ENCODE data around the gene PPIL1.

PPIL1 gene

GRCh38 chr6:36833182-36833789, 41.3 kb downstream of the PPIL1 start:
- no peak for DNase-seq

DNA sequence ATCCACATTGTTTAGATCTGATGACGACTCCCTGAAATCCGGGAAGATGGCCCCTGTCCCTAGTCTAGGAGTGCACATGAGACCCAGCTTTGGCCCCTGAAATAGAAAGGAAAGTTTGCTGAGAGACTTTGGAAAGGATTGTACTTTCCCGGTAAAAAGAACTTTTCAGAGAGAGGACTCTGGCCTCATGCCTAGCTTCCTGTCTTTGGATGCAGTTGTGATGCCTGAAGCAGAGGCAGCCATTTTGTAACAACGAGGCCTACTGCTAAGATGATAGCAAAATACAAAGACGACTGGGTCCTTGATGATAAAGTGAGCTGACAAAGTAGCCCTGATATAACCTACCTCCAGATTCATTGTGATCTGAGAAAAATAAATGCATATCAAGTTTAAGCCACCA, 42.3 kb downstream of the PPIL1 start:
- DNase-seq = no peak

- DNase-seq = no peak
Observed at GRCh38 chr6:36830577-36830976, 44.0 kb downstream of the PPIL1 start.

GRCh38 chr6:36829919-36830544, 44.6 kb downstream of the PPIL1 start:
- DNase-seq = no peak

- DNase-seq = no peak
Observed at GRCh38 chr6:36827261-36828079, 47.1 kb downstream of the PPIL1 start.

- no peak for DNase-seq
Observed at GRCh38 chr6:36826520-36827227, 47.9 kb downstream of the PPIL1 start.

GRCh38 chr6:36825994-36826393, 48.6 kb downstream of the PPIL1 start:
- no peak for DNase-seq

- DNase-seq = no peak
Observed at GRCh38 chr6:36825452-36825851, 49.2 kb downstream of the PPIL1 start.

- no peak for DNase-seq
Observed at GRCh38 chr6:36824253-36824652, 50.4 kb downstream of the PPIL1 start.

GRCh38 chr6:36823421-36824096, 51.0 kb downstream of the PPIL1 start:
- DNase-seq = no peak

DNA sequence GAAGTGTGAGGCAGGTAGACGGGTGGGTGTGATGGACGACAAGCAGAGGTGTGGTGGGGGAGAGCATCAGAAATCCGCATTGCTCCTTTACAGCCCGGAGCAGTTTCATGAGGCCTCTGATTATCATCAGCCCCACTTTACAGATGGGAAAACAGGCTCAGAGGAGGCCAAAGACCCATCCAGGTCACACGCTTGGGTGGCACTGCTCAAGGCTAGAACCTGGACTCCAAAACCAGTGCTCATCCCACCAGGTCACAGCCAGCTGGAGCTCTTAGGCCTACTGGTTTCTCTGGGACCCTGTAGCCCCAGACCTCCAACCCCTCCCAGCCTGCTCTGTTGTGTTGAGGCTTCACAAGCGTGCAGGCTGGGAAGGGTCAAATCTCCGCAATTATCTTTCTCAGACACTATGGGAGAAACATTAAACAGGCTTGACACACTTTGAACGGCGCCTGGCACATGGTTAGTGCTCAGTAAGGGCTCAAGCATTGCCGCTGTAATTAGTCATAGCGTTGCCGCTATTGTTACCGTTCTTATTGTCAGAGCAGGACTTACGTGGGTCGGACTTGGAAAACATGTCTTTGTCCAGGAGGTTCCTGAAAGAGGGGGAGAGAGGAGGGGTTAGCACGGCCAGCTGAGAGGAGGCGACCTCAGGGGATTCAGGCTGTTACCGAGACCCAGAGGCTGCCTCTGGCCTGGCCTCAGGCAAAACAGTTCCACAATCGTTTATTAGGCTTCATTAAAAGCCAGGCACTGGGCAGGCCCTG, 51.9 kb downstream of the PPIL1 start:
- no peak for DNase-seq

DNA sequence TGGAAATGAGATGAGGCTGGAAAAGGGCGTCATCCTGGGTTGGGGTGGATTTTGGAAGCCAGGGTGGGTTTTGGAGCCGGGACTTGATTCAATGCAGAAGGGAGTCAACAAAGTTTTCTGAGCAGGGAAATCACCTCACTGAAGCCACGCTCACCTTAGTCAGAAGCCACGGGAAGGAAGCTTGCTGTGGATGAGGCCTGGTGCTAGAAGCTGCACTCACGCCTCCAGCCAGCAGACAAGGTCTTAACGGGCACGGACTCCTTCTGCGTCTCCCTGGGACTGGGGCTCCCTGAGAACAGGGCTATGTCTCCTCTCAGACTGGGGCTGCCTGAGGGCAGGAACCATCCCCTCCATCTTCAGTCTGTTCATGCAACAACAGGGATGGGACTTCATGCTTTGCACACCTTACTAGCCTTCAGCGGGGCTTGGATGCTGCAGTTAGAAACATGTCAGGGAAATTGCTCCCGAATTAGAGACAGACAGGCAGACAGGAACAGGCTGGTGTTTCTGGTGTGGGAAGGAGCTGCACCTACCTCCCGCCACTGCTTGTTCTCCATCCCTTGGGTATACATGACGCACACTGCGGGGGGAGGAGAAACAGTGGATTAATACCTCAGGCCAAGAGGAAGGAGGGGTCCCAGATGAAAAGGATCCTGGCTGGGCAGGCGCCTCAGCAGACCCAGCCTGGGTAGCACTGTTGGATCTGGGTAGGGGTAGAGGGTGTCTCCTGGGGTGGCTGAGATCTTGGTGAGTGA, 52.8 kb downstream of the PPIL1 start:
- DNase-seq = no peak

DNA sequence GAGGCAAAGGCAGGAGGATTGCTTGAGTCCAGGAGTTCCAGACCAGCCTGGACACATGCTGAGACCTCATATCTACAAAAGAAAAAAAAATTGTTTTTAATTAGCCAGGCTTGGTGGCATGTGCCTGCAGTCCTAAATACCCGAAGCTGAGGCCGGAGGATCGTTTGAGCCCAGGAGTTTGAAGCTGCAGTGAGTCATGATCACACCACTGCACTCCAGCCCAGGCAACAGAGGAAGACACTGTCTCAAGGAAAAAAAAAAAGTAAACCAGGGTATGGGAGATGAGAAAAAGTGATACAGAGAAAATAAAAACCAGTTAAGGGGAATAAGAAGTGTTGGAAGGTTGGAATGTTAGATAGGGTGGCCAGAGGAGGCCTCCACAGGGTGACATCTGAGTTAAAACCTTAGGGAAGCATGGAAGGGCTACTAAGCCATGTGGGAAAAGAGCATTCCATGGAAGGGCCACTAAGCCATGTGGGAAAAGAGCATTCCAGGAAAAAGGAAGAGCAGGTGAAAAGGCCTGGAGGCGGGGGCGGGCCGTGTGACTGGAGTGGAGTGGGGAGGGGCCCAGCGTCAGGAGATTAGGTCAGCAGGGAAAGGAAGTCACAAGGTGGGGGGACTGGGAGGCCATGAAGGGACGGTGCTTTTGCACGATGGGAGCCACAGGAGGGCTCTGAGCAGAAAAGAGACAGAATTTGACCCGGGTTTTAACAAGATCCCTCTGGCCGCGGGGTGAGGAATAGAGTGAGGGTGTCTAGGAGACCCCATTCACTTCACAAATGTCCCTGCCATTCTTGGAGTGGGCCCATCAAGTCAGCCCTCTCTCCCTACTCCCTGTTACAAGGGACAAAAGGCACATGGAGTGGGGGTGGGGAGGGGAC, 53.7 kb downstream of the PPIL1 start:
- no peak for DNase-seq

DNA sequence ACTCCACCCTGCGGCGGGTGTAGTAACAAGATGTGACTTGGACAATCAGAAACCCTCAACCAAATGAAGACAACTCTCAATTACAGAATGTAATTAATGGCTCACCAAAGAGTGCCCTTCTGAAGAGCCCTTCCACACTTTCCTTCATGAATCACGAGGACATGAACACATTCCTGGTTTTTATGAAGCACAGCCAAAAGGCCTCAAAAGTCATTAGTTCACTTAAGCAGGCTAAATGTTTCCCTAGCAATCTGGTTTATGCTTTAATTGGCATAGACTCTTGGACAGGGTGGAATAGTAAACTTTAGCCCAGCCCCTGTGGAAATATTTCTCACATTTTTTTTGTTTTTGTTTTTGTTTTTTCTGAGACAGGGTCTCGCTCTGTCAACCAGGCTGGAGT, 55.8 kb downstream of the PPIL1 start:
- no peak for DNase-seq

DNA sequence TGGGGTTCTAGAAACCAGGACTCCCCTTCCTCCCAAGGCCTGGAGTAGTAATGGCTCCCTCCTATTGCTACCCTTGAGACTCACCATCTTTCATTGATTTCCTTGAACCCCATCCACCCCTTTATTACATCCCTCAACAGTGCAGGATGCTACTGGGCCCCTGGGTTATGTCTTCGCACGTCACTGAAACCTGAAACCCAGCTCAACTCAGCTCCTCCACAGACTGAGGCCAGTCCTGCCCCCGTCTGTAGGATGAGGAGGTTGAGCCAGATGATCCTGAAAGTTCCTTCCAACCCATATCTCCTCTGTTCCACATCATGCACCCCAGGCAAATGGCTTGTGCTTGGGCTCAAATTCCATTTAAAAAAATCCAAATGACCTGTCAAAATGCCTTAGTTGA, 56.8 kb downstream of the PPIL1 start:
- no peak for DNase-seq

GRCh38 chr6:36817176-36817817, 57.3 kb downstream of the PPIL1 start:
- DNase-seq = no peak

DNA sequence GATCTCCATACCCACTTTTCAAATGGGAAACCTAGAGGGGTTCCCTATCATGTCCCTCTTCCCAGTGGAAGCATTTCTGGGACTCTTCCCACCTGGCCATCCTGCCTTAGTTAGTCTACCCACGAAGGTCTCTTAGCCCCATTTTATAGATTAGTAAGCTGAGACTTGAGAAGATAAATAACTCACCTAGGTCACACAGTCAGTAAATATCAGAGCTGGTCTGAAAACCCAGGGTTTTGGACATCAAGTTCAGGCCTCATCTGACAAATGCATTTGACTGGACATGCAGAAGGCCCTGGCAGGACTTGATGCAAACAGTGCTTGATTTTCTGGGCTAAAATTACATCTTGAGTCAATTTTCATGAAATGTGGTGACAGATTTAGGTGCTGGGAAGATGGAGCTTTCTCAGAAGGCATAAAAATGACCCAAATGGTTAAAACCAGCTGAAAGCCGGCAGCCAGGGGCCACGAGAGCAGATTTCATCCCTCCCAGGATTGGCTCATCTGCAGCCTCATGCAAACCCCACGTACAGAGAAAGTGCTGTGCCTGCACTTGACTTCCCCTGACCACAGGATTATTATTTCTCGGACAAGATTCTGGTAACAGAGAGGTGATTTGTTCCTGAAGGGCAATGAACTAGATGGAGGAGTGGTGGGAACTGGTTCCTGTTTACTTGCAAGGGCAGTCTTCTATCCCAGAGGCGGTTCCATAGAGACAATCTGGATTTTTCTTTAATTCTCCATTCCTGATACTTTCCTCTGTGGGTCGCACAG, 58.5 kb downstream of the PPIL1 start:
- DNase-seq = no peak

DNA sequence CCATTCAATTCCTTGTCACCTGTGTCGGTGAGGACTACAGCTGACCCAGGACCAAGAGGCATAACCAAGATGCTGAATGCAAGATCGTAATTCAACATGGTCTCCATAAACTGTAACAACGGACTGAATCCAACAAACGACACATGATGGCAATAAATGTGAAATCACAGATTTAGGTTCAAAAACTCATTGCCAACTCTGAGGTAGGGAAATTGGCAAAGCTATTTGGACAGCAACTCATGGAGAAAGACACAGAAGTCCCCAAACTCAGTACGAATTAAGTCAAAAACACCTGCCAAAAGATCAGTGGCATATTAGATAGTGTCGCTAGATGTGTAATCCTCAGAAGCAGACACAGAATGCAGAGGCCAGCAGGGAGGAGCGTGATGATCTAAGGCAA, 60.4 kb downstream of the PPIL1 start:
- no peak for DNase-seq

DNA sequence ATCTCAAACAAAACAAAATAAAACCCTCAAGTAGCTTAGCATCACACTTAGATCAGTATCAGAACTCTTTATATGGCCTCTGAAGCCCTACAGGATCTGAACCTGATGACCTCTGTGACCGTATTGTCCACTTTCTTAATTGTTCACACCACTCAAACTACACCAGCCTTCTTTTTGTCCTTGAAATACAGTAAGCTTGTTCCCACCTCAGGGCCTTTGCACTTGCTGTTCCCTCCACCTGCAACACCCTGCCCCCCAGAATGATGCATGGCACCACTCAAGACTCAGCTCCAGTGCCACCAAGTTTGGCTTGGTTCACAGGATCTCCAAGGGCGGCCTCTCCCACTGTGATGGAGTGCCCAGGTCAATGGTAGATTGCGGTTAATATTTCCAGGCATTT, 61.1 kb downstream of the PPIL1 start:
- DNase-seq = no peak
